Cardiac muscle cell (in vitro differentiated cells and primary cell): ENCODE measurements around the gene TSTD1. TPM values are rescaled to one million over a fixed set of nuclear protein-coding genes. Genes with fewer than 3 reads are reported as not detected.

Experiments
- DNase-seq, 2 donors: peaks; one replicate each; pipeline versions ENCODE4 v3.0.0 to v3.0.0-alpha.2; 2010 to 2017; ENCODE audit warnings: low read depth in 1 of 2, low spot score in 1 of 2
- H3K27ac ChIP-seq: fragments of 200-600 bp; sonication (generic); 2 replicates; pipeline ENCODE4 v1.5.1; 2016
- H3K27me3 ChIP-seq: fragments of 200-600 bp; sonication (generic); 2 replicates; pipeline ENCODE4 v1.6.0; 2016; ENCODE audit warnings: control low read depth
- H3K36me3 ChIP-seq: fragments of 200-600 bp; sonication (generic); 2 replicates; pipeline ENCODE4 v1.5.1; 2016; ENCODE audit warnings: control low read depth
- H3K4me1 ChIP-seq: fragments of 200-600 bp; sonication (generic); 2 replicates; pipeline ENCODE4 v1.8.1; 2017; ENCODE audit warnings: low read depth, mild to moderate bottlenecking, mixed run types
- H3K4me3 ChIP-seq: fragments of 200-600 bp; sonication (generic); 2 replicates; pipeline ENCODE4 v1.5.1; 2016; ENCODE audit warnings: mild to moderate bottlenecking
- H3K9me3 ChIP-seq: fragments of 200-600 bp; sonication (generic); 2 replicates; pipeline ENCODE4 v1.5.1; 2017; ENCODE audit warnings: low read depth, mild to moderate bottlenecking, control low read depth
- CTCF ChIP-seq: IDR thresholded peaks from 2 replicates; pipeline ENCODE4 v1.5.1; 2012; ENCODE audit warnings: low read depth, mild to moderate bottlenecking, low read length
- polyA plus RNA-seq: library from polyadenylated mRNA; unstranded; fragments of >200 nt; fragmentation: Nextera tagmentation; extraction: Ambion mirVana; gene quantifications from 2 replicates; pipeline ENCODE4 v1.2.1, GENCODE V29; 2016
- total RNA-seq: library from RNA; depleted of rRNA; stranded (reverse); fragments of >200 nt; gene quantifications from 2 replicates; pipeline ENCODE4 v1.2.3, GENCODE V29; 2016

Gene TSTD1
- total and polyA plus RNA-seq, 2 experiments from 2014 or later = 262 to 448 TPM

- Histone ChIP-seq H3K4me3 (no peak overlapping the region), H3K4me1 (no peaks in the 10 kb centered on the region), H3K27ac (no peak overlapping the region), H3K36me3 (no peaks in the 10 kb centered on the region), H3K9me3 (no peaks in the 10 kb centered on the region), H3K27me3 (peaks cover 2% of the 10 kb centered on the region)
- no peak for TF ChIP-seq CTCF
- no peak for DNase-seq
Observed at GRCh38 chr1:161052899-161053298, 14.1 kb upstream of the TSTD1 start.

- DNase-seq = no peak
- Histone ChIP-seq H3K4me1 (peaks cover 5% of the 10 kb centered on the region), H3K9me3 (no peaks in the 10 kb centered on the region), H3K36me3 (no peaks in the 10 kb centered on the region), H3K27me3 (peaks cover 2% of the 10 kb centered on the region), H3K27ac (no peak overlapping the region), H3K4me3 (no peak overlapping the region)
- no peak for TF ChIP-seq CTCF
Observed at GRCh38 chr1:161051219-161051618, 12.5 kb upstream of the TSTD1 start.

GRCh38 chr1:161048949-161049722 is 10.4 kb upstream of the TSTD1 start:
- H3K27me3 ChIP-seq = peaks cover 2% of the 10 kb centered on the region
- DNase-seq = no peak
- H3K4me3 ChIP-seq = no peak overlapping the region
- no peak for TF ChIP-seq CTCF
- H3K27ac ChIP-seq = no peak overlapping the region
- H3K9me3 ChIP-seq = no peaks in the 10 kb centered on the region
- H3K4me1 ChIP-seq = peaks cover 11% of the 10 kb centered on the region
- no peaks in the 10 kb centered on the region for H3K36me3 ChIP-seq

GRCh38 chr1:161047436-161048420 is 9.0 kb upstream of the TSTD1 start:
- peaks cover 12% of the 10 kb centered on the region for H3K4me1 ChIP-seq
- H3K27ac ChIP-seq = no peak overlapping the region
- H3K27me3 ChIP-seq = peaks cover 2% of the 10 kb centered on the region
- no peak overlapping the region for H3K4me3 ChIP-seq
- peaks cover 1% of the 10 kb centered on the region for H3K36me3 ChIP-seq
- no peak for DNase-seq
- H3K9me3 ChIP-seq = no peaks in the 10 kb centered on the region
- no peak for TF ChIP-seq CTCF

- no peak for DNase-seq
- Histone ChIP-seq H3K27ac (peak overlapping the region; percentile 97), H3K27me3 (peaks cover 2% of the 10 kb centered on the region), H3K4me3 (peak overlapping the region; percentile 73), H3K9me3 (no peaks in the 10 kb centered on the region), H3K4me1 (peaks cover 12% of the 10 kb centered on the region), H3K36me3 (peaks cover 11% of the 10 kb centered on the region)
- no peak for TF ChIP-seq CTCF
Observed at GRCh38 chr1:161046605-161047228, 8.0 kb upstream of the TSTD1 start.
